Dendritic cell treated with granulocyte-macrophage colony-stimulating factor and Interleukin-4, amounts not matched to agents 40 ng/mL and 50 ng/mL, for 4 days (primary cell): Measurements from ENCODE around the gene NOS3.

Experiments used
- H3K27ac Mint-ChIP-seq: one replicate; pipeline ENCODE4 v1.8.0; 2022; ENCODE audit warnings: mild to moderate bottlenecking, mixed read lengths
- H3K27me3 Mint-ChIP-seq: one replicate; pipeline ENCODE4 v1.8.0; 2022; ENCODE audit warnings: mild to moderate bottlenecking, mixed read lengths
- H3K36me3 Mint-ChIP-seq: one replicate; pipeline ENCODE4 v1.8.0; 2022; ENCODE audit warnings: low read depth, mixed read lengths
- H3K4me1 Mint-ChIP-seq: one replicate; pipeline ENCODE4 v1.8.0; 2022; ENCODE audit warnings: low read depth, mixed read lengths
- H3K4me3 Mint-ChIP-seq: one replicate; pipeline ENCODE4 v1.8.0; 2022; ENCODE audit warnings: mild to moderate bottlenecking, moderate library complexity, mixed read lengths
- H3K9me3 Mint-ChIP-seq: one replicate; pipeline ENCODE4 v1.8.0; 2022; ENCODE audit warnings: mixed read lengths
- intact Hi-C: fragments of 100-400 bp; cut with micrococcal nuclease; formaldehyde crosslinking; loops from one replicate; pipeline ENCODE4 v1.15.0; 2022

The NOS3 gene

GRCh38 chr7:150967349-150967748 is 23.5 kb upstream of the NOS3 start:
- intact Hi-C loops: no loop called here
- no peak overlapping the region for H3K4me3 Mint-ChIP-seq
- H3K27ac Mint-ChIP-seq: no peak overlapping the region
- H3K36me3 Mint-ChIP-seq: no peaks in the 10 kb centered on the region
- H3K9me3 Mint-ChIP-seq: no peaks in the 10 kb centered on the region
- H3K27me3 Mint-ChIP-seq: peaks cover 74% of the 10 kb centered on the region
- H3K4me1 Mint-ChIP-seq: no peaks in the 10 kb centered on the region

GRCh38 chr7:150968056-150968733 is 22.6 kb upstream of the NOS3 start:
- no peaks in the 10 kb centered on the region for H3K9me3 Mint-ChIP-seq
- no peak overlapping the region for H3K4me3 Mint-ChIP-seq
- no peak overlapping the region for H3K27ac Mint-ChIP-seq
- intact Hi-C loops: no loop called here
- no peaks in the 10 kb centered on the region for H3K4me1 Mint-ChIP-seq
- H3K27me3 Mint-ChIP-seq: peaks cover 72% of the 10 kb centered on the region
- H3K36me3 Mint-ChIP-seq: no peaks in the 10 kb centered on the region

GRCh38 chr7:150968734-150969372 is 22.0 kb upstream of the NOS3 start:
- Mint-ChIP-seq H3K27ac (no peak overlapping the region), H3K4me1 (no peaks in the 10 kb centered on the region), H3K27me3 (peaks cover 74% of the 10 kb centered on the region), H3K9me3 (no peaks in the 10 kb centered on the region), H3K36me3 (no peaks in the 10 kb centered on the region), H3K4me3 (no peak overlapping the region)
- intact Hi-C loops: no loop called here

GRCh38 chr7:150969475-150969874 is 21.3 kb upstream of the NOS3 start:
- Mint-ChIP-seq H3K36me3 (no peaks in the 10 kb centered on the region), H3K9me3 (no peaks in the 10 kb centered on the region), H3K27me3 (peaks cover 74% of the 10 kb centered on the region), H3K27ac (no peak overlapping the region), H3K4me1 (no peaks in the 10 kb centered on the region), H3K4me3 (no peak overlapping the region)
- intact Hi-C loops: no loop called here

GRCh38 chr7:150970424-150970823 is 20.4 kb upstream of the NOS3 start:
- Mint-ChIP-seq H3K36me3 (no peaks in the 10 kb centered on the region), H3K27me3 (peaks cover 73% of the 10 kb centered on the region), H3K9me3 (no peaks in the 10 kb centered on the region), H3K27ac (no peak overlapping the region), H3K4me1 (no peaks in the 10 kb centered on the region), H3K4me3 (no peak overlapping the region)
- intact Hi-C loops: no loop called here

- H3K4me1 Mint-ChIP-seq: no peaks in the 10 kb centered on the region
- no peaks in the 10 kb centered on the region for H3K36me3 Mint-ChIP-seq
- intact Hi-C loops: no loop called here
- peaks cover 77% of the 10 kb centered on the region for H3K27me3 Mint-ChIP-seq
- H3K9me3 Mint-ChIP-seq: no peaks in the 10 kb centered on the region
- no peak overlapping the region for H3K4me3 Mint-ChIP-seq
- H3K27ac Mint-ChIP-seq: no peak overlapping the region
These were observed 19.4 kb upstream of the NOS3 start for GRCh38 chr7:150971242-150972022.

- intact Hi-C loops: no loop called here
- Mint-ChIP-seq H3K4me1 (no peaks in the 10 kb centered on the region), H3K36me3 (no peaks in the 10 kb centered on the region), H3K27ac (no peak overlapping the region), H3K4me3 (no peak overlapping the region), H3K27me3 (peaks cover 78% of the 10 kb centered on the region), H3K9me3 (no peaks in the 10 kb centered on the region)
These were observed 18.8 kb upstream of the NOS3 start for GRCh38 chr7:150972023-150972468.

GRCh38 chr7:150972741-150973140 is 18.1 kb upstream of the NOS3 start:
- H3K27ac Mint-ChIP-seq: no peak overlapping the region
- H3K4me1 Mint-ChIP-seq: peaks cover 5% of the 10 kb centered on the region
- intact Hi-C loops: no loop called here
- peaks cover 78% of the 10 kb centered on the region for H3K27me3 Mint-ChIP-seq
- H3K9me3 Mint-ChIP-seq: no peaks in the 10 kb centered on the region
- H3K4me3 Mint-ChIP-seq: no peak overlapping the region
- no peaks in the 10 kb centered on the region for H3K36me3 Mint-ChIP-seq

GRCh38 chr7:150973571-150974451 is 17.0 kb upstream of the NOS3 start:
- Mint-ChIP-seq H3K4me1 (peaks cover 11% of the 10 kb centered on the region), H3K9me3 (no peaks in the 10 kb centered on the region), H3K27ac (no peak overlapping the region), H3K4me3 (peak overlapping the region; percentile 72), H3K36me3 (no peaks in the 10 kb centered on the region), H3K27me3 (peaks cover 76% of the 10 kb centered on the region)
- intact Hi-C loops: no loop called here

- H3K27ac Mint-ChIP-seq: no peak overlapping the region
- H3K4me1 Mint-ChIP-seq: peaks cover 13% of the 10 kb centered on the region
- peaks cover 80% of the 10 kb centered on the region for H3K27me3 Mint-ChIP-seq
- peak overlapping the region; percentile 72 for H3K4me3 Mint-ChIP-seq
- H3K9me3 Mint-ChIP-seq: no peaks in the 10 kb centered on the region
- intact Hi-C loops: no loop called here
- no peaks in the 10 kb centered on the region for H3K36me3 Mint-ChIP-seq
These were observed 16.1 kb upstream of the NOS3 start for GRCh38 chr7:150974468-150975391.

GRCh38 chr7:150975536-150976319 is 15.1 kb upstream of the NOS3 start:
- H3K27me3 Mint-ChIP-seq: peaks cover 85% of the 10 kb centered on the region
- H3K36me3 Mint-ChIP-seq: no peaks in the 10 kb centered on the region
- intact Hi-C loops: no loop called here
- no peak overlapping the region for H3K4me3 Mint-ChIP-seq
- H3K9me3 Mint-ChIP-seq: no peaks in the 10 kb centered on the region
- H3K27ac Mint-ChIP-seq: no peak overlapping the region
- H3K4me1 Mint-ChIP-seq: peaks cover 13% of the 10 kb centered on the region

- Mint-ChIP-seq H3K36me3 (no peaks in the 10 kb centered on the region), H3K9me3 (no peaks in the 10 kb centered on the region), H3K27ac (no peak overlapping the region), H3K4me3 (no peak overlapping the region), H3K27me3 (peaks cover 89% of the 10 kb centered on the region), H3K4me1 (peaks cover 13% of the 10 kb centered on the region)
- intact Hi-C loops: no loop called here
These were observed 14.1 kb upstream of the NOS3 start for GRCh38 chr7:150976529-150977381.
